ENCODE data around the gene SDHC.

Gene SDHC

GRCh38 chr1:161314201-161314981 is at the start of gene SDHC:
Gene SDHC, plus strand, starts transcription at chr1:161314381. Its CDS starts 25 bp downstream, at chr1:161314406.
- peak; percentile 52 for DNase-seq

- DNase-seq = no peak
Measured at GRCh38 chr1:161265305-161265704, 48.9 kb upstream of the SDHC start.

GRCh38 chr1:161266202-161266601 is 48.0 kb upstream of the SDHC start:
- no peak for DNase-seq

- DNase-seq = no peak
Measured at GRCh38 chr1:161266836-161267235, 47.3 kb upstream of the SDHC start.

GRCh38 chr1:161267321-161267720 is 46.9 kb upstream of the SDHC start:
- DNase-seq = no peak

- DNase-seq = no peak
Measured at GRCh38 chr1:161273402-161273801, 40.8 kb upstream of the SDHC start.

GRCh38 chr1:161274874-161275273 is 39.3 kb upstream of the SDHC start:
- no peak for DNase-seq

- no peak for DNase-seq
Measured at GRCh38 chr1:161282991-161283390, 31.2 kb upstream of the SDHC start.

- no peak for DNase-seq
Measured at GRCh38 chr1:161285113-161285512, 29.1 kb upstream of the SDHC start.

- no peak for DNase-seq
Measured at GRCh38 chr1:161285521-161285920, 28.7 kb upstream of the SDHC start.

- no peak for DNase-seq
Measured at GRCh38 chr1:161287482-161288054, 26.6 kb upstream of the SDHC start.

GRCh38 chr1:161290779-161291178 is 23.4 kb upstream of the SDHC start:
- DNase-seq = no peak

- no peak for DNase-seq
Measured at GRCh38 chr1:161297415-161297814, 16.8 kb upstream of the SDHC start.

- DNase-seq = no peak
Measured at GRCh38 chr1:161298116-161298515, 16.1 kb upstream of the SDHC start.

GRCh38 chr1:161299347-161299746 is 14.8 kb upstream of the SDHC start:
- no peak for DNase-seq

- no peak for DNase-seq
Measured at GRCh38 chr1:161300478-161300877, 13.7 kb upstream of the SDHC start.

GRCh38 chr1:161304927-161305866 is 9.0 kb upstream of the SDHC start:
- no peak for DNase-seq

GRCh38 chr1:161305867-161306519 is 8.2 kb upstream of the SDHC start:
- DNase-seq = peak; percentile 12

- DNase-seq = no peak
Measured at GRCh38 chr1:161307230-161307768, 6.9 kb upstream of the SDHC start.

- no peak for DNase-seq
Measured at GRCh38 chr1:161307892-161308638, 6.1 kb upstream of the SDHC start.

- DNase-seq = no peak
Measured at GRCh38 chr1:161309868-161310267, 4.3 kb upstream of the SDHC start, which contains the start of gene MPZ. Gene MPZ, minus strand, starts transcription at chr1:161309968. Its CDS starts 63 bp downstream, at chr1:161309905.

Measured in GOT3 (cell line).